Measurements from ENCODE around the gene YY1.
"Not testable (repeated sequence)": the region's sequence is repeated elsewhere in the genome, so short reads cannot be mapped to it uniquely, and the experiment has no call there.

Gene YY1

GRCh38 chr14:100306998-100307765 lies 68.2 kb downstream of the YY1 start:
- DNase-seq (ENCODE audit: low spot score) = no peak
- TF ChIP-seq CTCF (conservative IDR thresholded peaks at IDR 0.05; ENCODE audit: low read depth) = no peak
- peak overlapping the region; percentile 83 for H3K27ac ChIP-seq
- ChIA-PET POLR2A (ENCODE audit: low non-redundant PET) (no interaction called here), CTCF (interaction anchor here (0.6 kb wide), 1 partner anchor 24 kb away, joined by 3 read pairs; no protein-coding TSS in a partner anchor)

GRCh38 chr14:100307766-100308426 lies 69.0 kb downstream of the YY1 start:
- POLR2A ChIA-PET (ENCODE audit: low non-redundant PET) = no interaction called here
- peak overlapping the region; percentile 83; the same call in 1 of the 2 replicates for H3K27ac ChIP-seq
- no peak for DNase-seq (ENCODE audit: low spot score)
- CTCF ChIA-PET = interaction anchor here (0.6 to 0.7 kb wide), 2 partner anchors 18 to 24 kb away, joined by 3 to 4 read pairs; no protein-coding TSS in a partner anchor
- no peak for TF ChIP-seq CTCF (conservative IDR thresholded peaks at IDR 0.05; ENCODE audit: low read depth)

- CTCF ChIA-PET = interaction anchor here (0.7 to 0.9 kb wide), 2 partner anchors 18 to 22 kb away, joined by 3 to 4 read pairs; no protein-coding TSS in a partner anchor
- POLR2A ChIA-PET (ENCODE audit: low non-redundant PET); DNase-seq (ENCODE audit: low spot score); H3K27ac ChIP-seq: not testable (repeated sequence)
Observed at GRCh38 chr14:100308427-100308792, 69.5 kb downstream of the YY1 start.

GRCh38 chr14:100309028-100309737 lies 70.2 kb downstream of the YY1 start:
- POLR2A ChIA-PET (ENCODE audit: low non-redundant PET) = no interaction called here
- TF ChIP-seq CTCF (conservative IDR thresholded peaks at IDR 0.05; ENCODE audit: low read depth) = no peak
- CTCF ChIA-PET = interaction anchor here (0.7 to 0.9 kb wide), 3 partner anchors 23 to 27 kb away, joined by 3 to 4 read pairs (median 3); no protein-coding TSS in a partner anchor
- DNase-seq (ENCODE audit: low spot score) = no peak
- H3K27ac ChIP-seq = peak overlapping the region; percentile 47

GRCh38 chr14:100312110-100312876 lies 73.3 kb downstream of the YY1 start:
- H3K27ac ChIP-seq; POLR2A ChIA-PET (ENCODE audit: low non-redundant PET); DNase-seq (ENCODE audit: low spot score): not testable (repeated sequence)
- CTCF ChIA-PET = interaction anchor here (0.8 kb wide), 1 partner anchor 29 kb away, joined by 3 read pairs; no protein-coding TSS in a partner anchor

GRCh38 chr14:100312877-100313400 lies 74.0 kb downstream of the YY1 start:
- no peak for DNase-seq (ENCODE audit: low spot score)
- H3K27ac ChIP-seq = no peak overlapping the region
- ChIA-PET CTCF (interaction anchor here (0.8 kb wide), 1 partner anchor 28 kb away, joined by 3 read pairs; no protein-coding TSS in a partner anchor), POLR2A (ENCODE audit: low non-redundant PET) (interaction anchor here (0.5 kb wide), 1 partner anchor 29 kb away, joined by 5 read pairs; no protein-coding TSS in a partner anchor)
- TF ChIP-seq CTCF (conservative IDR thresholded peaks at IDR 0.05; ENCODE audit: low read depth) = no peak

Measured in RWPE1 (cell line).